ENCODE results near the gene TRAF3IP1. TPM values are rescaled to one million over a fixed set of nuclear protein-coding genes. Genes with fewer than 3 reads are reported as not detected.

Gene TRAF3IP1
- total RNA-seq, 6 experiments from 2014 or later = 15.7 to 21.7 (median 17.6) TPM

- no peak for TF ChIP-seq CTCF (IDR thresholded peaks at IDR 0.05)
- H3K4me1 Mint-ChIP-seq (ENCODE audit: low read depth) = peaks cover 34% of the 10 kb centered on the region
- H3K36me3 Mint-ChIP-seq (ENCODE audit: low read depth) = no peaks in the 10 kb centered on the region
- H3K9me3 Mint-ChIP-seq = no peaks in the 10 kb centered on the region
- H3K27ac Mint-ChIP-seq = peak overlapping the region; percentile 86
- H3K4me3 Mint-ChIP-seq = peak overlapping the region; percentile 33; the same call in 1 of the 2 replicates
- peaks cover 14% of the 10 kb centered on the region for H3K27me3 Mint-ChIP-seq (ENCODE audit: insufficient read depth)
- DNase-seq = no peak
Measured at GRCh38 chr2:238290091-238290509, 30.2 kb upstream of the TRAF3IP1 start.

DNA sequence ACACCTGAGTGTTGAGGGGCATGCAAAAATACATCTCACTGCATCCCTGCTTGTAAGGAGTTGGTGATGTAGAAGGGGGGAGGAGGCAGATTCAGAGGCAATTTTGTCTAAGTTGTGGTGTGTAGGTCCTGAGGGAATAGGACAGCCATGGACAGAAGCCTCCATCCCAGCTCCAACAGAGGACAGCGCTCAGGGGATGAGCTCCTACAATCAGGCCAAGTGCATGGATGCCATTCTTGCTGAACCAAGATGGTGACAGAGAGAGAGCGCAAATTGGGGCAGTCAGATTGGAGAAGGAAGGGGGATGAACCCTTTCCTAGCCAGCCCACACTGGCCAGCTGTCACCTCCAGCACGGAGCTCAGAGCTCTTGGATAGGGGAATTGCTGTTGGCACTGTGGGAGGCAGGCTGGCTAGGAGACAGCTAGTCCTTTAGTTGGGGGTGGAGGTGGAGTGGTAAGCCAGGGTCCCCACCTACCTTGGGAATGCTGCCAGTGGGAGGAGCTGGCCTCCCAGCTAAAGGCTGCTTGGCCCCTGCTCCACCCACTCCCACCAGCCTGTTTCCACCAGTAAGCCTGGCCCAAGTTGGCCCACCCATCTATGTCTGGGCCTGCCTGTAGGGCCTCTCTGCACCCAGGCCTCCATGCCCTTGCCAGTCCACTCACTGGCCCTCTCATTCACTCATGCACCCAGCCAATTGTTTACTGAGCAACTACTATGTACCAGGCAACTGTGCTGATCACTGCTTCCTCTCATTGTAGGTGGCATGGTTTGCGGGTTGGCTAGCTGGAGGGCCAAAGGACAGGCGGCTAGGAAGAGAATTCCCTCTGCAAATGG is 29.4 kb upstream of the TRAF3IP1 start:
- H3K9me3 Mint-ChIP-seq = no peaks in the 10 kb centered on the region
- TF ChIP-seq CTCF (IDR thresholded peaks at IDR 0.05) = no peak
- peaks cover 26% of the 10 kb centered on the region for H3K4me1 Mint-ChIP-seq (ENCODE audit: low read depth)
- H3K27me3 Mint-ChIP-seq (ENCODE audit: insufficient read depth) = peaks cover 17% of the 10 kb centered on the region
- DNase-seq = no peak
- no peaks in the 10 kb centered on the region for H3K36me3 Mint-ChIP-seq (ENCODE audit: low read depth)
- no peak overlapping the region for H3K4me3 Mint-ChIP-seq
- H3K27ac Mint-ChIP-seq = no peak overlapping the region

GRCh38 chr2:238291550-238292281 is 28.6 kb upstream of the TRAF3IP1 start:
- Mint-ChIP-seq H3K9me3 (no peaks in the 10 kb centered on the region), H3K27ac (no peak overlapping the region), H3K4me1 (ENCODE audit: low read depth) (peaks cover 18% of the 10 kb centered on the region), H3K27me3 (ENCODE audit: insufficient read depth) (peaks cover 17% of the 10 kb centered on the region), H3K4me3 (no peak overlapping the region), H3K36me3 (ENCODE audit: low read depth) (no peaks in the 10 kb centered on the region)
- DNase-seq = no peak
- TF ChIP-seq CTCF (IDR thresholded peaks at IDR 0.05) = no peak

DNA sequence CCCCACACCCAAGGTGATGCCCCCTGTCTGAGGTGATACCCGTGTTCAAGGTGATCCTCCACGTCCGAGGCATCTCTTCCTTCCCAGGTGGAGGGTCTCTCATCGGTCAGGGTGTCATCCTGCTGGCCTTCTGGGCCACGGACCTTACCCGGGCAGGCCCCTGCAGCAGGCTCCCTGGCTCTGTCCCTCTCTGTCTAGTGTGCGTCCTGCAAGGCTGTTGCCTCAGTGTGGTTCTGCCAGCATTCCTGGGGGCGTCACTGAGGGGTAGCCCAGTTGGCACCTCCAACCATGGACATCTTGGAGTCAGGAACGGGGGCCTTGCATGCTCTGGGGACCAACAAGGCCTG is 26.3 kb upstream of the TRAF3IP1 start:
- no peak overlapping the region for H3K27ac Mint-ChIP-seq
- no peak overlapping the region for H3K4me3 Mint-ChIP-seq
- H3K27me3 Mint-ChIP-seq (ENCODE audit: insufficient read depth) = peaks cover 16% of the 10 kb centered on the region
- no peak for DNase-seq
- peaks cover 7% of the 10 kb centered on the region for H3K4me1 Mint-ChIP-seq (ENCODE audit: low read depth)
- H3K9me3 Mint-ChIP-seq = no peaks in the 10 kb centered on the region
- no peak for TF ChIP-seq CTCF (IDR thresholded peaks at IDR 0.05)
- no peaks in the 10 kb centered on the region for H3K36me3 Mint-ChIP-seq (ENCODE audit: low read depth)

GRCh38 chr2:238294393-238295143 is 25.8 kb upstream of the TRAF3IP1 start:
- Mint-ChIP-seq H3K4me1 (ENCODE audit: low read depth) (peaks cover 1% of the 10 kb centered on the region), H3K36me3 (ENCODE audit: low read depth) (no peaks in the 10 kb centered on the region), H3K27me3 (ENCODE audit: insufficient read depth) (peaks cover 18% of the 10 kb centered on the region), H3K27ac (no peak overlapping the region), H3K9me3 (no peaks in the 10 kb centered on the region), H3K4me3 (no peak overlapping the region)
- no peak for DNase-seq
- TF ChIP-seq CTCF (IDR thresholded peaks at IDR 0.05) = no peak

Measured in HFFc6 (cell line).